Testis (tissue), 2 donors: ENCODE measurements around the gene FAM107B.

Source experiments
- POLR2A ChIP-seq: fragments of 450-650 bp; IDR thresholded peaks from one replicate; pipeline ENCODE4 v1.6.1; 2017; ENCODE audit warnings: antibody characterized with exemption, mild to moderate bottlenecking, moderate library complexity
- TF ChIP-seq, protein P1 (sequence below), 3 experiments: fragments of 450-650 bp in 2 of 3; fragments of 200-600 bp in 1 of 3; sonication (generic) in 1 of 3; IDR thresholded peaks; one replicate each; pipeline ENCODE4 v1.5.1; 2016 to 2019; ENCODE audit warnings: antibody characterized with exemption in 3 of 3, mild to moderate bottlenecking in 2 of 3, moderate library complexity in 1 of 3

DNA sequence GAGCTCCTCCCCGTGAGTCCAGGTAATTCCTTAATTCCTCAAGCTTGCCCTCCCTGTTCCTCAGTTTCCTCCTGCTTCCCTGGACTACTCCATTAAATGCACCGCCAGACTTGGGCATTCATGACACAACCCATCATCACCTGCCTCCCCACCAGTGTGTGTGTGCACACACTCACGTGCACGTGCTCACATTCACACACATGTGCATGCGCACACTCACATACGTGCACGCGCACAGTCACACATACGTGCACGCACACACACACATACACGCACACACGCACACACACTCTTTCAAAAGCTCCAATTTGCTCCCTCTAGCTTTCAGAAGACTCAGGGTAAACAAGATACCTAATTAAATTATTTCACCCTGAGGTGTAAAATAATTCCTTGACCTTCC lies 216.7 kb downstream of the FAM107B start:
- TF ChIP-seq, protein P1, sequence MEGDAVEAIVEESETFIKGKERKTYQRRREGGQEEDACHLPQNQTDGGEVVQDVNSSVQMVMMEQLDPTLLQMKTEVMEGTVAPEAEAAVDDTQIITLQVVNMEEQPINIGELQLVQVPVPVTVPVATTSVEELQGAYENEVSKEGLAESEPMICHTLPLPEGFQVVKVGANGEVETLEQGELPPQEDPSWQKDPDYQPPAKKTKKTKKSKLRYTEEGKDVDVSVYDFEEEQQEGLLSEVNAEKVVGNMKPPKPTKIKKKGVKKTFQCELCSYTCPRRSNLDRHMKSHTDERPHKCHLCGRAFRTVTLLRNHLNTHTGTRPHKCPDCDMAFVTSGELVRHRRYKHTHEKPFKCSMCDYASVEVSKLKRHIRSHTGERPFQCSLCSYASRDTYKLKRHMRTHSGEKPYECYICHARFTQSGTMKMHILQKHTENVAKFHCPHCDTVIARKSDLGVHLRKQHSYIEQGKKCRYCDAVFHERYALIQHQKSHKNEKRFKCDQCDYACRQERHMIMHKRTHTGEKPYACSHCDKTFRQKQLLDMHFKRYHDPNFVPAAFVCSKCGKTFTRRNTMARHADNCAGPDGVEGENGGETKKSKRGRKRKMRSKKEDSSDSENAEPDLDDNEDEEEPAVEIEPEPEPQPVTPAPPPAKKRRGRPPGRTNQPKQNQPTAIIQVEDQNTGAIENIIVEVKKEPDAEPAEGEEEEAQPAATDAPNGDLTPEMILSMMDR (IDR thresholded peaks at IDR 0.05), result no peak
- no peak for TF ChIP-seq POLR2A
